HK-2 (cell line): ENCODE data around the gene CCDC85B.
A peak's percentile ranks its signal among the peaks of the same experiment; 100 is the strongest.

Experiments used
- DNase-seq: peaks from one replicate; pipeline ENCODE4 v3.0.0-alpha.2; 2018; ENCODE audit not compliant: unreplicated experiment

The CCDC85B gene

DNA sequence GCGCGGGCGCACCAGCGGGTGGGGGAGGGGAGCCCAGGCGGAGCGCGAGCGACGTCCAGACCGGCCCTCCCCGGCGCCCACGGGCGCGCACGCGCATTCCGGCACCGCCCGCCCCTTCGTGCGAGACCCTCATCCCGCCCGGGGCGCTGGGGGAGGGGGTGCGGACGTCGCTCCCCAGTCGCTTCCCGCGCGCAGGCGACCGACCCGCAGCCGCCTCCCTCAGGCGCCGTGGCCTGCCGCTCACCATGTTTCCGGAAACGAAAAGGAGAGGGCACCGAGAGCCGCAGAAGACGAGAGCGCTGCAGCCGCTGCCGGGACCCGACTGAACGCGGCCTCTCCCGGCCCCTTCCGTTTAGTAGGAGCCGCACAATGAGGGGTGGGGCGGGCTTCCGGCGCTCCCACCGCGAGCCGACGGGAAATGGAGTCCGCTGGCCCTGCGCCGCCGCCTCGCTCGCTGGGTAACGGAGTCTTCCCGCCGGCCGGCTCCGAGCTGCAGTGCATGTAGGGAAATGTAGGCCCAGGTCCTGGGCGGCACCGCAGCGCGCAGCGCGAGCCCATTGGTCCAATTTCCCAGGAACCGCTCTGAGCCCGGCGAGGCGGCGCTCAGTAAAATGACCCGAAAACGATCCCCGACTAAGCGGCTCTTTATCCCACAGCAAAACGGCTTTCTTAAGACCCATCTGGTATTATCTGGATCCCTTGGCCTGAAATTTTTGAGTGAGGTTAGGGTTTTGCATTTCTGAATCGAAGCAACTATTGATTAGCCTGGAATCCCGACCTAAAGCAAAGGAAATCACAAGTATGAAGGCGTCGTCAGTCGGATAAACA lies 32.4 kb upstream of the CCDC85B start, which contains the start of gene CFL1:
Gene CFL1 (minus strand): TSS at position 328 of the 828 bp plus-strand sequence. CDS start 81 bp downstream, at position 247.
- DNase-seq = peak; percentile 93

DNA sequence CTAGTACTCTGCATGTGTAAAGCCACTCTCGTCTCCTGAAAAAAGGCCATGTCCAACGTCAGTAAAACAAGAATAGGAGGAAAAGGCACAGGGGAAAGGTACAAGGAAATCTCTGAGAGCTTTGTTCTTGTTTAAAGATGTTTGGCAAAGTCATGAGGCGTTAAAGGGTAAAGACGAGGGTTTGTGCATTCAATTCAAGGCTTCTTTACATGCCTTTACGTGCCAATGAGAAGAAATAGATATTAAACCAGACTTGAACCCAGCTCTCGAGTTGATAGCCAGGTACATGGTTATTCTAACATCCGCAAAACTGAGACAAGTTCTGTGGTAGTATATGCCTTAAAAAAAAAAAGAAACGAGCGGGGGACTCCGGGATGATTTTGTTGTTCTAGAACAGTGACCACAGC lies 31.8 kb upstream of the CCDC85B start:
- DNase-seq = no peak

DNA sequence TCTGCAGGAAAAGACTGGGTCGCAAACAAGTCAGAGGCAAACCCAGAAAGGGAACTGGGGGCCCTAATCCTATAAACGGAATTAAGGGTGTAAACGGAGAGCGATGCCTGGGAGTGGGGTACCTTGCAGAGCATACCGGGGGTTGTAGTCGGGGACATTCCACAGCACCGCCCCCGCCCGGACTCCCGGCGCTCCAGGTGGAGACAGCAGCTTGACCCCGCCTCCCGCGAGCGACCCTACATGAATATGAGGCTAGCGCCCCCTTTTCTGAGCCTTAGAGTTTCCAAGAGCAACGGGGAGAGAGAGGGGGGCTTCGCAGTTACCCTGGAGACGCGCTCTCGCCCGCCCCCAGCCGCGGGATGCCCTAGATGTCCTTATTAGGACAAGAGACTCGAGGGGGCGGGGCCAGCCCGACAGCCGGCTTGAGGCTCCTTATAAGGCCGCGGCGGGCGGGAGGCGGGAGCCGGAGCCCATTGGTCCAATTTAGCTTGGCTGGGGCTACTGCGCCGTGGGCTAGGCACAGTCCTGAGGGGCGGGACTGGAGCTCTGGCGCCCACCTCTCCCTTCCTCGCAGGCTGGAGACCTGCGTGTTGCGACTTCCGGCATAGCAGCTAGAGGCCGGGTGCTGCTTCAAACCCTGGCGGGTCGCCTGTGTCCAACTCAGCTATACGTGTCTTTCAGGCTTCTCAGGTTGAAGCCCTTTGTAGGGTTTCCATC lies 31.2 kb upstream of the CCDC85B start:
- DNase-seq = peak; percentile 95

DNA sequence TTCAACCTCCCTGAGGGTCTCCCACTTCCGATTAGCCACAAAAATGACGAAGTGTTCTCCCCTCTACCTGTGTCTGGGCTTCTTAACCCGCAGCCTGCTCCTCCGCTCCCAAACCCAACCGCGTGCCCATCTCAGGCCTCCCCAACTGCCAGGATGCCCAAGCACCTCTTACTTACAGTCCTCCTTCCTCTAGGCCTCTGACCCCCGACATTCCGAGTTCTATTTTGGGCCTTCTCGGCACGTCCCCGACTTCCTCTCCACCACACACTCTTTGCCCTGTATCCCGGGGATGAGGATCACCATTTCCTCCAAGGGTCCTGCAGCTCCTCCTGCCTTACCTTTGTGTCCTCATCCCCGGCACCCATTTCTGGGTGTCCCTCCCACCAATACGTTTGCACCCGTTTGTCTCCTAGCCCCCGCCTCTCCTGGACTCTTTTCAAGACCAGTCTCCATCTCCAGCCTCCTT lies 30.6 kb upstream of the CCDC85B start:
- no peak for DNase-seq

DNA sequence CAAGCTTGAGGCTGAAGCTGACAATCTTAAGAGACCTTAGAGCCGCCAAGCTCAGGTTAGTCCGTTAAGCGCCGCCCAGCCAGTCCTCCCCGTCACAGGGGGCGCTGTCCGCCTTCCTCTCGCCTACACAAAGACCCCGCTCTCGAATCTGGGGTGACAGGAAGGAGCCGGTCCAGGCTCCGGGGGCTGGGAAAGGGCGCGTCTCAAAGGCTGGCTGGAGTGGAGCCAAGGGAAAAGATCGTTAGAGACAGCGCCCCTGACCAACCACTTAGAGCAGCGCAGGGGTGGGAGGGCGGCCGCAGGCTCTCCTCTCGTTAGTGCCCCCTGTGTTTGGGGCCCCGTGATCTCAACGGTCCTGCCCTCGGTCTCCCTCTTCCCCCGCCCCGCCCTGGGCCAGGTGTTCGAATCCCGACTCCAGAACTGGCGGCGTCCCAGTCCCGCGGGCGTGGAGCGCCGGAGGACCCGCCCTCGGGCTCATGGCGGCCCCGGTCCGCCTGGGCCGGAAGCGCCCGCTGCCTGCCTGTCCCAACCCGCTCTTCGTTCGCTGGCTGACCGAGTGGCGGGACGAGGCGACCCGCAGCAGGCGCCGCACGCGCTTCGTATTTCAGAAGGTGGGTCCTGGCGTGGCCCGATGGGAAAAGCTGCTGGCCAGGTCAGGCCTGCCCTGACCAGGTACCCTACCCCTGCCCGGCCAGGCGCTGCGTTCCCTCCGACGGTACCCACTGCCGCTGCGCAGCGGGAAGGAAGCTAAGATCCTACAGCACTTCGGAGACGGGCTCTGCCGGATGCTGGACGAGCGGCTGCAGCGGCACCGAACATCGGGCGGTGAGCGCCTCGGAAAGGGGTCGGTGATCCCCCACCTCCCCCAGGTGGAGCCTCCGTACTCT lies 30.0 kb upstream of the CCDC85B start, which contains the start of gene MUS81:
Gene MUS81 (plus strand): TSS at position 156 of the 887 bp plus-strand sequence. CDS start 321 bp downstream, at position 477.
- peak; percentile 96 for DNase-seq

DNA sequence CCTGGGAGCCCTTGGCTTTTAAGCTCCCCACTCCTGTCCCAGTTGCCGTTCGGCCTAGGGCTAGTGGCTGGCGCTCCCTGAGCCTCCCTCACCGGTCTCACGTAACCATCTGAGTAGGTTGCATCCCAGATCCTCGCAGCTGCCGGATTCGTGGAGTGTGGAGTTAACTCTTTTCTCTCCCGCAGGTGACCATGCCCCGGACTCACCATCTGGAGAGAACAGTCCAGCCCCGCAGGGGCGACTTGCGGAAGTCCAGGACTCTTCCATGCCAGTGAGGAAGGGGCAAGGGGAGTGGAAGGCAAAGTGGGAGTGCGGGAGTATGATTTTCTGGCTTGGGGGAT lies 29.3 kb upstream of the CCDC85B start:
- DNase-seq = no peak

DNA sequence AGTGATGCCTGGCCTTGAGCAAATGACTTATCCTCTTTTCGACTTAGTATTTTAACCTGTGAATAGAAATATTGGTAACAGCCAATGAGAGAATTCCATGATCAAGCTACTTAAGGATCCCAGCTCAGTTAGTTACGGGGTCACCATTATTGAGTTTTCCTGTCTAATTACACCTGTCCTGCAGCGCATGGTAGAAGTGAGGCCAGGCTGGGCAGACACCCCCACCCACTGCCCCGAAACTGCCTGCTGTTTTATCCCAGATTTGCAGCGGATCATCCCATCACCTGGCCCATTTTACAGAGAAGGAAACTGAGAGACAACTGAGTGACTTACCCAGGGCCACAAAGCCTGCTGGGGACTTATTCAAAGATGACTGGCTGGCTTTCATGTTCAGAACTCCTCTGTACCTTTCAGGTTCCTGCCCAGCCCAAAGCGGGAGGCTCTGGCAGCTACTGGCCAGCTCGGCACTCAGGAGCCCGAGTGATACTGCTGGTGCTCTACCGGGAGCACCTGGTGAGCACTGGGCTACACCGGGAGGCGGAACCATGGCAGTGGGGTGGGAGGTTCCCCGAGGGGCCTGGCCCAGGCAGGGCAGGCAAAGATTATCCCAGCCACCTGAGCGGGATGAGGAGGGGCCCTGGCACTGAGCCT lies 28.8 kb upstream of the CCDC85B start:
- DNase-seq = no peak

DNA sequence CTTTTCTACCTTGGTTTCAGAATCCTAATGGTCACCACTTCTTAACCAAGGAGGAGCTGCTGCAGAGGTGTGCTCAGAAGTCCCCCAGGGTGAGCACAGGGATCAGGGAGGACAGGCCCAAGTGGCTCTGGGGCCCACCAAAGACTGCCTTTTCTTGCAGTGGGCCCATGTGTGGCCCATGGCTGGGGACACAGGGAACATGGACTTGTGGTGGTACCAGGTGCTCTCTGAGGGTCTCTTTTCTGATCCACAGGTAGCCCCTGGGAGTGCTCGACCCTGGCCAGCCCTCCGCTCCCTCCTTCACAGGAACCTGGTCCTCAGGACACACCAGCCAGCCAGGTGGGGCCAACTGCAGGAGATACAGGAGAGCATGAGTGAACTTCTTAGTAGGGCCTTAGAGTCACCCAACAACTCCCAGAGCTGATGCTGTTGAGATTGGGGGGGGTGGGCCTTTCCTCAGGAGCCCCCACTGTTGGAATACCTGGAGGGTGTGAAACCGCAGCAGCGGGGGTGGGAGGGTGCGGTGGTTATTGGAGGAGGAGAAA lies 28.2 kb upstream of the CCDC85B start:
- DNase-seq = no peak

DNA sequence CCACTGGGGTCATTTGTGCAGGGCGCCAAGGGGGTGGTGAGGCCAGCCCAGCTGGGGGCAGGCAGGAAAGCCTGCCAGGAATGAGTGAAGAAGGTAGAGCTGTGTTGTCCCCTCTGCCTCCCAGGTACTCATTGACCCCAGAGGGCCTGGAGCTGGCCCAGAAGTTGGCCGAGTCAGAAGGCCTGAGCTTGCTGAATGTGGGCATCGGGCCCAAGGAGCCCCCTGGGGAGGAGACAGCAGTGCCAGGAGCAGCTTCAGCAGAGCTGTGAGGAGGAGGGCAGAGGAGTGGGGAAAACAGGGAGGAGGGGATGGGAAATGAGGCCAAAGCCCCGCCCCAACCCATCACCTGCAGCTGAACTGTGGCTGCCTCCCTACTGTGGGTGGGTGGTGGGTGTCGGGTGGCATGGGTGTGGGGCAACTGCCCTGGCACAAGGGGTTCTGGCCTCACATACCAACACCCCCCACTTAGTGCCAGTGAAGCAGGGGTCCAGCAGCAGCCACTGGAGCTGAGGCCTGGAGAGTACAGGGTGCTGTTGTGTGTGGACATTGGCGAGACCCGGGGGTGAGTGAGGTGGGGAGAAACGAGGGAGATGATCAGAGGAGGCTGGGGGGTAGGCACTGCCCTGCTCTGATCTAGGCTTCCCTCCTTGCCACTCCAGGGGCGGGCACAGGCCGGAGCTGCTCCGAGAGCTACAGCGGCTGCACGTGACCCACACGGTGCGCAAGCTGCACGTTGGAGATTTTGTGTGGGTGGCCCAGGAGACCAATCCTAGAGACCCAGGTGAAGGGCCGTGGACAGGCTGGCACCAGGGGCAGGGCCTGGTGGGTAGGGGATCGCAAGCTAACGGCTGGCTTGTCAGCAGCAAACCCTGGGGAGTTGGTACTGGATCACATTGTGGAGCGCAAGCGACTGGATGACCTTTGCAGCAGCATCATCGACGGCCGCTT lies 27.3 kb upstream of the CCDC85B start:
- no peak for DNase-seq

DNA sequence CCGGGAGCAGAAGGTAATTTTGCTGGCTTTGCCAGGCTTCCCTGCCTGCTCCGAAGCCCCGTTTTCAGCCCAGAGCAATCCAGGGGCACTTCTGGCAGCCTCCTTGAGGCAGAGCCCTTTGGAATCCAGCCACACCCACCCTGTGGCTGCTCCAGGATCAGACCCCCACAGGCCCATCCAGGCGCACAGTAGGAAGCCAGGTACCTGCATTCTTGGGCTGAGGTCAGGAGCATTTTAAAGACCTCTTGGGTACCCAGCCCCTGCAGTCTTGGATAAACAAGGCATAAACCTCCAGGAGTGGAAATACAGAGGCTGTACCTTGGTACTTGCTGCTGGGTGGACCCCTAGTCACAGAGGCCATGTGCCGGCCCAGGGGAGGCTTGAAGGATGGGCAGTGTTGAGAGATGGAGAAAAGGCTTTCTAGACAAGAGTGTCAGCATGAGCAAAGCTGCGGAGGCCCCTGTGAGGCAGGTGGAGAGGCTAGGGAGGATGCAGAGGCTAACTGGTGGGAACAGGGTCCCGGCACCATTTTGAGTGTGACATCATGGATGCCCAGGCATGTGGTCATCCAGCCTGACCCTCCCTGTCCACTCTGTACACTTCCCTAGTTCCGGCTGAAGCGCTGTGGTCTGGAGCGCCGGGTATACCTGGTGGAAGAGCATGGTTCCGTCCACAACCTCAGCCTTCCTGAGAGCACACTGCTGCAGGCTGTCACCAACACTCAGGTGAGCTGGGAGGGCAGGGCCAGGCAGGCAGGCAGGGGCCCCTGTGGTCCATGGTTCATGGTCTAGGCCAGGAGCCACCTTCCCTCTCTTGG lies 26.4 kb upstream of the CCDC85B start:
- no peak for DNase-seq

DNA sequence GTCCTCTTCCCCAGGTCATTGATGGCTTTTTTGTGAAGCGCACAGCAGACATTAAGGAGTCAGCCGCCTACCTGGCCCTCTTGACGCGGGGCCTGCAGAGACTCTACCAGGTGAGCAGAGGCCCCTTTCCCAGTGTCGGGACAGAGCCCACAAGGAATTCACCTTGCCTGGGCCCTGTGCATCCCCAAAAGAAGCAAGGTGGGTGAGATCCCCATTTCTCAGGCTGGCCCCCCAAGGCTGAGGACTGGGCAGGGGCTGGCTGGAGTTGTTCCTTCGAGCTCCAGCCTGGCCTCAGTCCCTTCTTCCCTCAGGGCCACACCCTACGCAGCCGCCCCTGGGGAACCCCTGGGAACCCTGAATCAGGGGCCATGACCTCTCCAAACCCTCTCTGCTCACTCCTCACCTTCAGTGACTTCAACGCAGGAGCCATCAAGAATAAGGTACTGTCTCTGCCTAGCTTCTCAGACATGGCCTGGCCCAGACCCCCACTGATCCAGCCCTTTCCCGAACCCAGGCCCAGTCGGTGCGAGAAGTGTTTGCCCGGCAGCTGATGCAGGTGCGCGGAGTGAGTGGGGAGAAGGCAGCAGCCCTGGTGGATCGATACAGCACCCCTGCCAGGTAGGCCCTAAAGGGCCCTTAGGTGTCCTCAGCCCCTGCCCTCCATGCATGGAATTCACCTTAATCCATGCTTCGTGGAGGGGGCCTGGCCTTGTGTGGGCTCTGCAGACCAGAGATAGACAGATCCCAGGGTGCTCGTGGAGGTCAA lies 25.6 kb upstream of the CCDC85B start:
- no peak for DNase-seq

DNA sequence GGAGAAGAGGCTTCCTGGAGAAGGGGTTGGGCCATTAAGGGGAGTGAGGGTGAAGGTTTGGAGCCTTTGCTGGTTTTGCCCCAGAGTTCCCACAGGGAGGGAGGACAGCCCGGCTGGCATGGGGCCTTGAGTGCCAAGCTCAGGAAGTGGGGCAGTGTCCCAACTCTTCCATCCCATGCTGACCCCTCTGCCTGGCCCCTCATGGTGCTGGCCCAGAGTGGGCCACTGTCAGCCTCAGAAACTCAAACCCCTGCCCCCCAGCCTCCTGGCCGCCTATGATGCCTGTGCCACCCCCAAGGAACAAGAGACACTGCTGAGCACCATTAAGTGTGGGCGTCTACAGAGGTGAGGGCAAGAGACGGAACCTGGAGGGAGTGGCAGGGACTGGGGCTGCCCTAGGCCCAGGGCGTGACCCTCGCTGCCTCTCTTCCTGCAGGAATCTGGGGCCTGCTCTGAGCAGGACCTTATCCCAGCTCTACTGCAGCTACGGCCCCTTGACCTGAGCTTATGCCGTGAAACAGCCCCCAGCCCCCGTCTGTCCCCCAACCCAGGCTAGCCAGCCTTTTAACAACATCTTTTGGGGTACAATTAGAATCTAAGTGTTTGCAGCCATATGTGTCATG lies 24.8 kb upstream of the CCDC85B start:
- no peak for DNase-seq

DNA sequence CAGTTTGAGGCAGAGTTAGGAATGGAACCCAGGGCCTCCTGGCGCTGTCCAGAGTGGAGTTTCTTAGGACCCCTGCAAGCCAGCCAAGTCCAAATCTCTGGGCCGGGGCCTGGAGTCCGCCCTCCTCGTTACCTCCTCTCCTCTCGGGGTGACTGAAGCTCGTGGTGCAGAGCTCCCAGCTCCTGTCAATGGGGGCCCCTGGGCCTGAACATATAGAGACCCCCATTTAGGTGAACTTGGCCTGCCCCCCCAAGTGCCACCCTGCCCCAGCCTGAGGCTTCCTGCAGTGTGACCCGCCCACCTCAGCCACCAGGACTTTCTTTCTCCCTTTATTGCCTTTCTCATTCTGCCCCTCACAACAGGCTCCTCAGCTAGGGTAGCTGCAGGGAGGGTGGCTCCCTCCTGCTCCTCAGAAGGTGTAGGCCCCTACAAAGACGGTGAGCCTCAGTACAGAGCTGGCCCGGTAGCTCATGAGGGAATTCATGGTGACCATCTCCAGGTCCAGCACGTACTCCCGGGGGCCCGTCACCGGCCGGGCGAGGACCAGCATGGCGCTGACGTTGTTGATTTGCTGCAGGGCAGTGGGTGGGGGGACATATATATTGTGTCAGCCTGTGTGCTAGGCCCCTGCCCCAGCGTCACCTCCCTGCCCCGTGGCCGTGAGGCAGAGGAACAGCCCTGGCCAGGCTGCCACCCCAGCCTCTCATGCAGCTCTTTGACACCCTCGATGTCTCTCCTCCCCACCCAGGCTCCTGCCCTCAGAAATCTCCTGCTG lies 23.8 kb upstream of the CCDC85B start:
- no peak for DNase-seq

DNA sequence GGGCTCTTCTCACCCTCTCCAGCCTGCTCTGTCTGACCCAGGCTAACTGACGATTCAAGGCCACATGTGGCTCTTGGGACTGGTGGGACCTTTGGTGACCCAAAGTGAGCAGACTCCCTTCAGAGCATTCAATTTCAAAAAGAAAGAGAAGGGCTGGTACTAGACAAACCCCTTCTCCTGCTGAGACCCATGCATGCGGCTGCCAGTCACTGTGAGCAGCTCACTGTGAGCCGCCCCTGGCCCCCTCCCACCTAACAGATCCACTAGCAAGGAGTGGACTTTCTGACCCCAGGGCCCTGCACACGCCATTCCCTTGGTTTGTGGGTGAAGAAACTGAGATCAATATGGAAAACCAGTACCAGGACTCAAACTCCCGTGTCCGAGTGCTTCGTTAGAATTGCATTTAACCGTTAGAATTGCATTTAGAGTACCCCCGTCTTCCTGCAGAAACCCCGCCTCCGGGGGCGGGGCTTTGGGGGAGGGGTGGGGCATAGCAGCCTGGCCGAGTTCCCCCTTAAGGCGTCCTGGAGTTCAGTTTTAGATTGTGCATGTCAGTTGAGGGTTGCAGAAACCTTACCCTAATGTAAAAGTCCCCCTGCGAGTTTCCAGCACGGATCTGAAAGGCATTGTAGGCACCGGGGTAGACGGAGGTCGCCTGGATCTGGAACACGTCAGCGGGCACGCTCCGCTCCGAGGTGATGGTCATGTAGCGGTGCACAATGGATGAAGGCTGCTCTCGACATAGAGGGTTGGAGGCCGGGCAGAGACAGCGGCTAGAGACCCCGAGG lies 23.0 kb upstream of the CCDC85B start:
- DNase-seq = no peak

DNA sequence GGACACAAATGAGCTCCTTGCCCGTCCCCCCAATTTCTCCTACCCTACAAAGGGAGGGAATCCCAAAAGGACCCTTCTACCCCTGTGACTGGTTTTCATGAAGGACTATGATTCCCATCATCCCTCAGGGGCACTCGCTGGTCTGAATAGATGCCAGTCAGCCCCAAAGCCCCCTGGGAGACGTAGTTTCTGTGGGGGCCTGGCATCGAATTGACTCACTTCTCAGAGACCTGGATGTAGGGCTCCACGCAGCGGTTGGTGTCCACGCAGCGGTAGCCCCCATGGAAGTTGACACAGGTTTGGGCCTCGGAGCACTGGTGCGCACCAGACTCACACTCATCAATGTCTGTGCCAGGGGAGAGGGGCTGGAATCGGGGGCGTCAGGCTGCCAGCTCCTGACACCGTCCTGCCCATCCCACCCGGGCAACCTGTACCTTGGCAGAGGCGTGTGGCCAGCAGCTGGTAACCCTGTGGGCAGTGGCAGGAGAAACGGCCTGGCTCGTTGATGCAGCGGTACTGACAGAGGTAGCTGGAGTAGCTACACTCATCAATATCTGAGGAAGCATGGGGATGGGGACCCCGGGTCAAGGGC lies 22.3 kb upstream of the CCDC85B start:
- no peak for DNase-seq

DNA sequence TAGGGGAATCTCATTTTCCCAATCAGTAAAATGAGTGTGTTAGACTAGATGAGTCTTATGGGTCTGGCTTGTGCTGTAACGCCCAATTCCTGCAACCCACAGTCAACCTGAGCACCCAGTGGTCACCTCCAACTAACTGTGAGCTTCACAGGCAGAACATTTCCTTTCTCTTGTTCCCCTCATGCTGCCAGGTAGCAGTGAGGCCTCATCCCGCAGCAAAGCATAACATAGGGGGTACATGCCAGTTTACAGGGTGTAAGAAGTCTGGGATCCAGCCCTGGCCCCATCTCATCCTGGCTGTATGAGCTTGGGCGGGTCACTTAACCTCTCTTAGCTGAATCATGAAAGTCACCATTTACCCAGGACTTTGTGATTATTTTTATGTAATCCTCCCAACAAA lies 21.6 kb upstream of the CCDC85B start:
- DNase-seq = no peak
